Effector CD4-positive, alpha-beta T cell (primary cell): ENCODE results near the gene GABBR2.

Experiments
- DNase-seq: peaks from one replicate; pipeline ENCODE4 v3.0.0-alpha.2; 2020

GABBR2 gene

GRCh38 chr9:98391867-98392266 is 316.9 kb downstream of the GABBR2 start:
- no peak for DNase-seq

GRCh38 chr9:98391406-98391805 is 317.3 kb downstream of the GABBR2 start:
- DNase-seq = no peak

GRCh38 chr9:98385751-98386150 is 323.0 kb downstream of the GABBR2 start:
- no peak for DNase-seq

DNA sequence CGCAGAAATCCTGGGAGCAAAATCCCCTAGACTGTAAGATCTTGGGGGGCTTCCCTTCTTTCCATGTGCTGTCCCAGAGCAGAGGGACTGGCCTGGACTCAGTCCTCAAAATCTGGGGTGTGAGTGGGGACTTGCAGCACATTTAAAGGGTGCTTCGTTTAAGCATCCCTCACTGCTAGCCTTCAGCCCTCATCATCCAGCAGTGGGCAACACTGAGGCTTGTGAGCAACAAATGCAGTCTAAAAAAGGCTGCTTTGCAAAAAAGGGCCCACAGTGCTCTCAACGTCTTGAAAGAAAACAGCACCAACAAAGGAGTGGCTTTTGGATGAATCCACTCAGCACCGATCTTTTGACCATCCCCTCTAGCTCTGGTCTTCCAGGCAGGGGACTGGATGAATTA is 325.0 kb downstream of the GABBR2 start:
- no peak for DNase-seq

DNA sequence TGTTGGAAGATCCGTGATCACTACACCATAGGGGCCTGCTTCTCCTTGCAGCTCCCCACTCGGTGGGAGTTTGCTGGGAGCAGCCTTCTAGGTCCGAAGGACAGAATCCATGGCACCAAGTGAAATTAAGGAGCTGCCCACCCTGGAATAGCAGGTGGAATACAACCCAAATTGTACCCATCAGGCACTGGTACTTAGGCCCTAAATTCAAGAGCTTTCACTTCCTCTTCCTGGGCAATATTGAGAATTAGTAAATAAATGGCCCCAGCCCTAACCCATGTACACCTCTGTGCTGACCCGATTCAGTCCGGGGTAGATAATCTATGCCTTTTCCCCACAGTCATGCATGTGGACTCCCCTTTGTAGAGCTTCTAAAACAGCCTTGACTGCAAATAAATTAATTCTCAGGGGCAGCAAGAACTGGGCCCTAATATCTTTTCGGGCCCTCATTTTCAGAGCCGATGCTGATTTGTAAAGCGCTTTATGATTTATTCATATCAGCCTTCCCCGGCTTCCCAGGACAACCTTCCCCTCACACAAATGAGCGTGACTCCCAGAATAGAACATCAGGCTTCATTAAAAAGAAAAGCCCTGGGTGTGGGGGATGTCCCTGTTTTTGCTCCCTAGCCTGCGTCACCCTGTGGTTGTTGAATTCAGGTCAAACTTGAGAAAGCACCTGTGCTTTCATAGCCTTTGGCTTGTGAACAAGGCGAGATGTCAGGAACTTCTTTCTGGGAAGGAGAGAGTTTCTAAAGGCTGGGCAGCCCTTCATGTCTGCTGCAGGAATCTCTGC is 327.2 kb downstream of the GABBR2 start:
- DNase-seq = no peak

DNA sequence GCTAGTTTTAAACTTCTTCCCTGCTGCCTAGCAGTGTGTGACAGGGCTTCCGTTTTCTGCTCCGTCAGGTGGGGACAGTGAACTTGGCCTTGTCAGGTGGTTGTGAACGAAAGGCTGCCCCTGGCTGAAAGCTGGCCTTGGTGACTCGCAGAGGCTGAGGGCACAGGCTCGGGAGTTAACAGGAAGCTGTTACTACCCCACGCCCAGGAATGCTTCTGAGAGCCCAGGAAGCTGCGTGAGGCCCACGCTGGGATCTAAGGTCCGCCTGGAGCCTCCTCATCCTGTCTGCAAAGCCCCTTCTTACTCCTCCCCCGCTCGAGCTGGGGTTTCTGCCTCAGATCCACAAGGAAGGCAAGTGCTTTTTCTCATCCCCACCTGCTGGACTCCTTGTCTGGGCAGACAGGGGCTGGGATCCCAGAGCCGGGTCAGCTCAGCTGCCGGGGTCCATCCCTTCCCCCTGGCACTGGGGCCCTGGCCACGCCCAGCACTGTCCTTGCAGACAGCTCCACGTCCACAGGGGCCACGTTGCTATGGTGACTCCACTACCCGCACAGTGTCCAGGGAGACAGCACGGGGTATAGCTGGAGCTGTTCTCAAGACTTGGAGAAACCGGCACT is 328.6 kb downstream of the GABBR2 start:
- no peak for DNase-seq

- no peak for DNase-seq
Observed at GRCh38 chr9:98379572-98379971, 329.2 kb downstream of the GABBR2 start.

GRCh38 chr9:98378794-98379193 is 329.9 kb downstream of the GABBR2 start:
- DNase-seq = no peak

DNA sequence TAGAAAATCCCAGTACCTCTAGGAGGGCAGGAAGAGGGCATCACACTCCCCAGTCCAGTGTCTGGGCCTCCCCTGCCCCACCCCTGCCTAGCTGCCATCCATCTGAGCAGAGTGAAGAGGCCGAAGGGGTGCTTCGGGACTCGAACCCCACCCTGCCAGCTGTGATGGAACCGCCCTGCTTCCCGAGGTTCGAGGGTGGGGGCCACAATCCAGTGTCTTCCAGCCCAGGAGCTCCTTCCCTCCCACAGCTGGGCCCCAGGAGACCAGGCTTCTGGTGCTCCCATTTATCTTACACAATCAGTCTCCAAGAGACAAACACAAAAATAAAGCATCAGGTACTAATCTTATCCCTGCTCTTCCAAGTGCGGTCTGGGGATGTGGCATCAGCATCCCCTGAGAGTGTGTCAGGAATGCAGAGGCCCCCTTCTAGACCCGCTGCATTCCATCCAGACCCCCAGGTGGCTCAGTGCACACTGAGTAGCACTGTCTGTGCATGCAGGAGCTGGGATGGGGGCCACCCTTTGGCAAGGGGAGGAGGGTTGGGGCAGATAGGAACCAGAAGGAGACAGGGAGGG is 330.4 kb downstream of the GABBR2 start:
- DNase-seq = no peak

- no peak for DNase-seq
Observed at GRCh38 chr9:98375138-98375726, 333.5 kb downstream of the GABBR2 start.

DNA sequence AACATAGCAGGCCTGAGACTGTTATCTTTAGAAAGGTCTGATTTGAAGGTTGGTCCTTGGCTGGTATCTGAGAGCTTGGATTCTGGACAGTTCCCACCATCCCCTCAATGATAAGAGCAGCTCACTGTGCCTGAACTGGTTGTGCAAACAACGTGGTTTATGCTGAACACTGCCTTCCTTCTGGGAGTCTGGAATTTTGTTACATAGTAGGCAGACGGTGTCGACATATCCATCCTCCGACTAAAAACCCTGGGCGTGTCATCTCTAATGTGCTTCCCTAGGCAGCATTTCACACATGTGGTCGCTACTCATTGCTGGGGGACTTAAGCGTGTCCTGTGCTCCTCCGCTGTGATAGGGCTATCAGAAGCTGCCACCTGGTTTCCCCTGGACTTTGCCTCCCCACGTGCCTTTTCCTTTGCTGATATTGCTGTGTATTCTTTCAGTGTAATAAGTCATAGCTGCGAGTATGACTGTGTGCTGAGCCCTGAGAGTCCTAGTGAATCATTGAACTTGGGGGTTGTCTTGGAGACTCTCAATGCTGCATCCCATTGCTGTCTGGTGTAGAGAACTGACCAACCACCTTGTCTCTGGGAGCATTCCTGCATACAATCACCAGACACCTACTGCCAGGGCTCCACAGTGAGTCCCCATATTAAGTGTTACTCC is 334.2 kb downstream of the GABBR2 start:
- no peak for DNase-seq

DNA sequence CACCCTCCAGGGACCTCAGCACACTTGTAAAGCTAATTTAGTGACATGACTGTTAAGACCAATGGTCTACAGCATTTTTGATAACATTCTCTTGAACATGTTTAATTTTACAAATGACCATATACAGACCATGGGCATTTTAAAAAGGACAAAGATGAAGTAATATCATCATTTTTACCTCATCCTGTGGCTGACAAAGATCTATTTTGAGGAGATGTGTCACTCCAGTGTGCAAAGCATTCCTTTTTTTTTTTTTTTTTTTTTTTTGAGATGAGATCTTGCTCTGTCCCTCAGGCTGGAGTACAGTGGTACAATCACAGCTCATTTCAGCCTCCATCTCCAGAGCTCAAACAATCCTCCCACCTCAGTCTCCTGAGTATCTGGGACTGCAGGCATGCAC is 335.1 kb downstream of the GABBR2 start:
- DNase-seq = no peak

DNA sequence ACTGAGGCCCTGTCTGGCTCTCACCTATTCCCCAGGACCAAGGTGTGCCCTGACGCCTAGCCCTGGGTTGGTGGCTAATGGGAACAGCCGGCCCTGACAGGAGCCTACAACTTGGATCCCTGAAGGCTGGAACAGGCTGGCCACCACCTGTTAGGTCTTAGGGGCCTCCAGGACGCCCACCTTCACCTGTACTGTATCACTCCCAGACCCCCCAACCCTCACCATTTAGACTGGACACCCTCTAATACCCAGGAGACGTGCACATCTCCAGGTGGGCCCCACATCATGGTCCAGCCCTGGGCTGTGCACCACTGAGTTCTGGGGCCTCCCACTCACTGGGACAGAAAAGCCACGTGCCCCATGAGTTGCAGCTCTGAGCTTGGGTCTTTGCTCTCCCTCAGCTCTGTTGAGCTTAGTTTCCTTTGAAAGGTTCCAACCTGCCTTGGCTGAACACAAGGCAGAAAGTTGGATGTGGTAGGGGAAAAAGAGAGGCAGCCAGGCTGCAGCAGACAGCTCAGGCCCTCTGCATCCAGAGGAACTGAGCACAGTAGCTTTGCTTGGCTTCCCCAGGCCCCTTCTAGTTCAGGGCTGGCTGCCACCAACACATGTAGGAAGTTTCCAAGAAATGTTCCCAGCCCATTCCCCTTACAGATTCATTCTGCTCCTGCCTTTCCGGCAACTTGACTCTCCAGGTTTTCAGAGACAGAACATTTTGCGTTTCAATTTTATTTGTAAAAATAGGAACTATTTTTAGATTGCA is 336.5 kb downstream of the GABBR2 start:
- DNase-seq = no peak

DNA sequence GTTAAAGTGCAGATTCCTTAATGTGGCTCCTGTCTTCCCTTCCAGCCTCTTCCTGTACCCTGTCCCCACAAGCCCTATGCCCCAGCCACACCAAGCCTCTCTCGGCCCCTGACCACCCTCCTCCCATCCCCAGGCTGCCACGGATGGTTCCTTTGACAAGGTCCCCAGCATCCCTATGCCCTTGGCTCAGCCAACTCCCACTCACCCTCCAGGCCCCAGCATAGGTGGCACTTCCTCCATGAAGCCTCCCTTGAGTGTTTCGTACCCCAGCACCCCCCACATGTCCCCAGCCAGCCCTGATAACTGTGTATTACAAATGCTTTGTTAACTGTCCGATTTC is 337.8 kb downstream of the GABBR2 start:
- no peak for DNase-seq

- no peak for DNase-seq
Observed at GRCh38 chr9:98370300-98370975, 338.3 kb downstream of the GABBR2 start.

DNA sequence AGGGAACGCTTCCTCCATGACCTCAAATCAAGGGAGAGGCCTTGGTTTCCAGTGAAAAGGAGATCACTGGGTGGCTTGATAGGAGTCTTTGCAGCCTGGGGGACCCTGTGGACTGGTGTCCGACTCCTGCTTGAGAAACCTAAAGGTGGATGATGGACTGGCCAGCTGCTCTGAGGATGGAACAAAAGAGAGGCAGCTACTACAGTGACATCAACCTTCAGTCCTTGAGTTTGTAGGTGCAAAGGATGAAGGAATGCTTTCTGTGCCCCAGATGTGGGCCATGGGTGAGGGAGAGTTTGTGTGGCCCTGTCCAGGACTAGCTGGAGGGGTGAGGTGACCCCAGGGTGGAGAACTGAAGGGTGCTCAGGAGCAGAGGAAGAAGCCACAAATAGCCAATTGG is 338.8 kb downstream of the GABBR2 start:
- DNase-seq = no peak

- DNase-seq = no peak
Observed at GRCh38 chr9:98369471-98369870, 339.3 kb downstream of the GABBR2 start.

DNA sequence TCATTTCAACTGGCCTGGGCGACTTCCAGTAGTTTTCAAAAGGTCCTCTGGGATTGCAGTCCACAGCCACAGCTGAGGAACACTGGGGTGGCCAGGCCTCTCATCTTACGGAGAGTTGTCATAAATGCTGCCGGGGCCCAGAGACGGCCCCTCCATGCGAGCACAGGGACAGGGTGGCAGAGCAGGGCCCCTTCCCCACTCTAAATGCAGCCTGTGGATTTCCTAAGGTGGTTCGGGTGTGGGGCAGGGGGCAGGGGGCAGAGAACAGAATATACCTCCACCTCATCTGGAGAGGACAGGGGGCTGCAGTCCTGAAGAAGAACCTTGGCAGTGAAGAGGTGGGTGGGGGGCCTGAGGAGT is 339.7 kb downstream of the GABBR2 start:
- no peak for DNase-seq

DNA sequence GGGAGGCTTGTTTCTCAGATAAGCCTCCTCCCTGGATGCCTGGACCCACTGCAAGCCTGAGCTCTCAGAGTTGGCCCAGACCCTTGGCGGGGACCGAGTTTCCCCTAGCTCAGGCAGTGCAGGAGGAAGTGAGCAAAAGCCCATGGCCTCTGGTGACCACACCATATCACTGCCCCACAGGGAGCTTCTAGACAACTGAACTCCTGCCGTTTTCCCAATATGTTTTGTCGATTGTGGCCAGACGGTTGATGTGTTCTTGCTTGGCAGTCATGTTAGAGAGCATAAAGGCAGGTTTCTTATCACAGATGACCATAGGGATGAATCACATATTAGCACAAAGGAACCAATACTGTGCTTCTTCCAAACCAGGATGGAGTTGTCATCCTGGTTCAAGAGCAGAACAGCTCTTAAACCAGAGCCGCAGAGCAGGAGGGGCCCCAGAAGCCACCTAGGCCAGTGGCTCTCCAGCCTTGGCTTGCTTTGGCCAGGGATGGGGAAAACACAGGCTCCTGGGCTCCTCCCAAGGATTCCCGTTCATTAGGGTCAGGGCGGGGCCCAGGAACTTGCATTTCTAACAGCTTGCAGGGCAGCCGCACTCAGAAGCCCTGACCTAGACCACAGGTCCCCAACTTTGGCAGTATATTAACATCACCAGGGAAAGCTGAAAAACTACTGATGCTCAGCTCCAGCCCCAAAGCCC is 340.2 kb downstream of the GABBR2 start:
- no peak for DNase-seq

GRCh38 chr9:98367923-98368322 is 340.8 kb downstream of the GABBR2 start:
- DNase-seq = no peak

- DNase-seq = no peak
Observed at GRCh38 chr9:98367371-98367900, 341.3 kb downstream of the GABBR2 start.
